H1 (cell line): ENCODE results near the gene KLHL17. TPM values are rescaled to one million over a fixed set of nuclear protein-coding genes. Genes with fewer than 3 reads are reported as not detected.

ENCODE experiments used
- polyA plus RNA-seq, 7 experiments: library from polyadenylated mRNA; depleted of rRNA in 3 of 7; stranded (reverse) in 5 of 7; unstranded in 2 of 7; fragments of >200 nt in 5 of 7; fragments of 200-250 nt in 2 of 7; gene quantifications; 1 replicate in 5 of 7; 2 replicates in 1 of 7; 4 replicates in 1 of 7; pipeline versions ENCODE4 v1.2.1 to v1.2.3, GENCODE V29; 2011 to 2013; ENCODE audit warnings: missing spikeins in 2 of 7, mixed read lengths in 2 of 7
- total RNA-seq: library from RNA; stranded (reverse); fragmentation: NEBNext Ultra II Directional; extraction: Animal tissue kit (Norgen Biotek cat#: 25700); gene quantifications from 2 replicates; pipeline ENCODE4 v1.2.1, GENCODE V29; 2021
- TF ChIP-seq, protein P1 (sequence below): fragments of 300-600 bp; sonication (generic); IDR thresholded peaks from 2 replicates; pipeline ENCODE4 v1.7.1; 2012; ENCODE audit warnings: low read length, moderate library complexity, mild to moderate bottlenecking, inconsistent platforms; ENCODE audit not compliant: insufficient replicate concordance

Gene KLHL17
- total and polyA plus RNA-seq, 2 of the 8 experiments (the other 6 are each of a cell fraction or from before 2014, with no cell fraction given), result 32.6 to 36.1 TPM

DNA sequence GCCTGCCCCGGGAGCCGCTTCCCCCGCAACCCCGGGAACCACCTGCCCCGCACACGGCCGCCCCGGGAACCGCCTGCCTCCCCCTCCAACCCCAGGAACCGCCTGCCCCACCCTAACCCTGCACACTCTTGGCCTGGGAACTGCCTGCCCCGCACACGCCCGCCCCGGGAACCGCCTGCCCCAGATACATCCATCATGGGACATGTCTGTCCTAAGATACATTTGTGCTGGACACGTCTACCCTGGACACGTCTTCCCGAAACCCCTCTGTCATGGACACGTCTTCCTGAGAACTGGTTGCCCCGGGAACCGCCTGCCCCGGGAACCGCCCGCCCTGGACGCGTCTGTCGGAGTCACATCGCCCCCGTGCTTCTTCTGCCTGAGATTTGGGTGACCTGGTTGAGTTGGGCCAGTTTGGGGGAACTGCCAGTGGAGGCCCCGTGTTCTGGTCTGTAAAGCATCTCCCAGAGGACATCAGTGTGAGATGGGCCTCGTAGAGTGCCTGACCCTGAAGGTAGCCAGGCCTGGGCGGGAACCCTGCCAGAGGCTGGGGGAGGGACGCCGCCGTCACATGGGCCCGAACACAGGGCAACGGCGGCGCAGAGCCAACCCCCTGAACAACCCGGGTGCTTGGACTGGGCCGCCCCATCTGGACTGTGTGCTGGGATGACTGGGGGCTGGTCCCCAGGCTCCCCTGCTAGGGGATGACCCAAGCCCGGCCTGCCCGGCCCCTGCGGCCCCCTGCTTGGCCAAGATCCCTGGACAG, 17.9 kb downstream of the KLHL17 start (continued):
- TF ChIP-seq, protein P1, sequence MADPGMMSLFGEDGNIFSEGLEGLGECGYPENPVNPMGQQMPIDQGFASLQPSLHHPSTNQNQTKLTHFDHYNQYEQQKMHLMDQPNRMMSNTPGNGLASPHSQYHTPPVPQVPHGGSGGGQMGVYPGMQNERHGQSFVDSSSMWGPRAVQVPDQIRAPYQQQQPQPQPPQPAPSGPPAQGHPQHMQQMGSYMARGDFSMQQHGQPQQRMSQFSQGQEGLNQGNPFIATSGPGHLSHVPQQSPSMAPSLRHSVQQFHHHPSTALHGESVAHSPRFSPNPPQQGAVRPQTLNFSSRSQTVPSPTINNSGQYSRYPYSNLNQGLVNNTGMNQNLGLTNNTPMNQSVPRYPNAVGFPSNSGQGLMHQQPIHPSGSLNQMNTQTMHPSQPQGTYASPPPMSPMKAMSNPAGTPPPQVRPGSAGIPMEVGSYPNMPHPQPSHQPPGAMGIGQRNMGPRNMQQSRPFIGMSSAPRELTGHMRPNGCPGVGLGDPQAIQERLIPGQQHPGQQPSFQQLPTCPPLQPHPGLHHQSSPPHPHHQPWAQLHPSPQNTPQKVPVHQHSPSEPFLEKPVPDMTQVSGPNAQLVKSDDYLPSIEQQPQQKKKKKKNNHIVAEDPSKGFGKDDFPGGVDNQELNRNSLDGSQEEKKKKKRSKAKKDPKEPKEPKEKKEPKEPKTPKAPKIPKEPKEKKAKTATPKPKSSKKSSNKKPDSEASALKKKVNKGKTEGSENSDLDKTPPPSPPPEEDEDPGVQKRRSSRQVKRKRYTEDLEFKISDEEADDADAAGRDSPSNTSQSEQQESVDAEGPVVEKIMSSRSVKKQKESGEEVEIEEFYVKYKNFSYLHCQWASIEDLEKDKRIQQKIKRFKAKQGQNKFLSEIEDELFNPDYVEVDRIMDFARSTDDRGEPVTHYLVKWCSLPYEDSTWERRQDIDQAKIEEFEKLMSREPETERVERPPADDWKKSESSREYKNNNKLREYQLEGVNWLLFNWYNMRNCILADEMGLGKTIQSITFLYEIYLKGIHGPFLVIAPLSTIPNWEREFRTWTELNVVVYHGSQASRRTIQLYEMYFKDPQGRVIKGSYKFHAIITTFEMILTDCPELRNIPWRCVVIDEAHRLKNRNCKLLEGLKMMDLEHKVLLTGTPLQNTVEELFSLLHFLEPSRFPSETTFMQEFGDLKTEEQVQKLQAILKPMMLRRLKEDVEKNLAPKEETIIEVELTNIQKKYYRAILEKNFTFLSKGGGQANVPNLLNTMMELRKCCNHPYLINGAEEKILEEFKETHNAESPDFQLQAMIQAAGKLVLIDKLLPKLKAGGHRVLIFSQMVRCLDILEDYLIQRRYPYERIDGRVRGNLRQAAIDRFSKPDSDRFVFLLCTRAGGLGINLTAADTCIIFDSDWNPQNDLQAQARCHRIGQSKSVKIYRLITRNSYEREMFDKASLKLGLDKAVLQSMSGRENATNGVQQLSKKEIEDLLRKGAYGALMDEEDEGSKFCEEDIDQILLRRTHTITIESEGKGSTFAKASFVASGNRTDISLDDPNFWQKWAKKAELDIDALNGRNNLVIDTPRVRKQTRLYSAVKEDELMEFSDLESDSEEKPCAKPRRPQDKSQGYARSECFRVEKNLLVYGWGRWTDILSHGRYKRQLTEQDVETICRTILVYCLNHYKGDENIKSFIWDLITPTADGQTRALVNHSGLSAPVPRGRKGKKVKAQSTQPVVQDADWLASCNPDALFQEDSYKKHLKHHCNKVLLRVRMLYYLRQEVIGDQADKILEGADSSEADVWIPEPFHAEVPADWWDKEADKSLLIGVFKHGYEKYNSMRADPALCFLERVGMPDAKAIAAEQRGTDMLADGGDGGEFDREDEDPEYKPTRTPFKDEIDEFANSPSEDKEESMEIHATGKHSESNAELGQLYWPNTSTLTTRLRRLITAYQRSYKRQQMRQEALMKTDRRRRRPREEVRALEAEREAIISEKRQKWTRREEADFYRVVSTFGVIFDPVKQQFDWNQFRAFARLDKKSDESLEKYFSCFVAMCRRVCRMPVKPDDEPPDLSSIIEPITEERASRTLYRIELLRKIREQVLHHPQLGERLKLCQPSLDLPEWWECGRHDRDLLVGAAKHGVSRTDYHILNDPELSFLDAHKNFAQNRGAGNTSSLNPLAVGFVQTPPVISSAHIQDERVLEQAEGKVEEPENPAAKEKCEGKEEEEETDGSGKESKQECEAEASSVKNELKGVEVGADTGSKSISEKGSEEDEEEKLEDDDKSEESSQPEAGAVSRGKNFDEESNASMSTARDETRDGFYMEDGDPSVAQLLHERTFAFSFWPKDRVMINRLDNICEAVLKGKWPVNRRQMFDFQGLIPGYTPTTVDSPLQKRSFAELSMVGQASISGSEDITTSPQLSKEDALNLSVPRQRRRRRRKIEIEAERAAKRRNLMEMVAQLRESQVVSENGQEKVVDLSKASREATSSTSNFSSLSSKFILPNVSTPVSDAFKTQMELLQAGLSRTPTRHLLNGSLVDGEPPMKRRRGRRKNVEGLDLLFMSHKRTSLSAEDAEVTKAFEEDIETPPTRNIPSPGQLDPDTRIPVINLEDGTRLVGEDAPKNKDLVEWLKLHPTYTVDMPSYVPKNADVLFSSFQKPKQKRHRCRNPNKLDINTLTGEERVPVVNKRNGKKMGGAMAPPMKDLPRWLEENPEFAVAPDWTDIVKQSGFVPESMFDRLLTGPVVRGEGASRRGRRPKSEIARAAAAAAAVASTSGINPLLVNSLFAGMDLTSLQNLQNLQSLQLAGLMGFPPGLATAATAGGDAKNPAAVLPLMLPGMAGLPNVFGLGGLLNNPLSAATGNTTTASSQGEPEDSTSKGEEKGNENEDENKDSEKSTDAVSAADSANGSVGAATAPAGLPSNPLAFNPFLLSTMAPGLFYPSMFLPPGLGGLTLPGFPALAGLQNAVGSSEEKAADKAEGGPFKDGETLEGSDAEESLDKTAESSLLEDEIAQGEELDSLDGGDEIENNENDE, result no peak
- TF ChIP-seq, all 59 proteins: peak for 1
